GM18951 (cell line): ENCODE measurements around the gene WDCP.

Source experiments
- POLR2A ChIP-seq: IDR thresholded peaks from 4 replicates; pipeline ENCODE4 v1.6.1; 2011; ENCODE audit warnings: mild to moderate bottlenecking; ENCODE audit not compliant: insufficient read length, insufficient read depth; ENCODE audit errors: extremely low read depth
- in situ Hi-C: fragments of 300-500 bp; cut with MboI; formaldehyde crosslinking; loops from one replicate; pipeline ENCODE4 v1.12.0; 2022; ENCODE audit warnings: low sequenced_read_pairs, mixed read lengths, inconsistent platforms; ENCODE audit not compliant: unreplicated experiment

The WDCP gene

GRCh38 chr2:24077535-24077877 is 30.3 kb upstream of the WDCP start:
- TF ChIP-seq POLR2A: no peak
- in situ Hi-C loops: no loop called here

GRCh38 chr2:24076849-24077534 is 29.8 kb upstream of the WDCP start:
- in situ Hi-C loops: no loop called here

GRCh38 chr2:24075915-24076848 is 29.0 kb upstream of the WDCP start, which contains the start of gene SF3B6:
SF3B6 (minus strand) TSS chr2:24076326; CDS start chr2:24076229, 97 bp downstream.
- peak; percentile 91 for TF ChIP-seq POLR2A
- in situ Hi-C loops: no loop called here

More at GRCh38 chr2:24076849-24077534, 29.8 kb upstream of the WDCP start:
- no peak for TF ChIP-seq POLR2A

GRCh38 chr2:24075259-24075658 is 28.1 kb upstream of the WDCP start:
- in situ Hi-C loops: no loop called here
- TF ChIP-seq POLR2A: no peak

GRCh38 chr2:24073816-24074215 is 26.6 kb upstream of the WDCP start:
- TF ChIP-seq POLR2A: no peak
- in situ Hi-C loops: no loop called here

- no peak for TF ChIP-seq POLR2A
- in situ Hi-C loops: no loop called here
Observed at GRCh38 chr2:24072259-24072658, 25.1 kb upstream of the WDCP start.

- in situ Hi-C loops: no loop called here
- no peak for TF ChIP-seq POLR2A
Observed at GRCh38 chr2:24065341-24065740, 18.1 kb upstream of the WDCP start.

- in situ Hi-C loops: no loop called here
- TF ChIP-seq POLR2A: no peak
Observed at GRCh38 chr2:24058564-24059271, 11.5 kb upstream of the WDCP start.

GRCh38 chr2:24055750-24056149 is 8.6 kb upstream of the WDCP start:
- in situ Hi-C loops: no loop called here
- no peak for TF ChIP-seq POLR2A

GRCh38 chr2:24054366-24055010 is 7.3 kb upstream of the WDCP start:
- in situ Hi-C loops: no loop called here
- TF ChIP-seq POLR2A: no peak

GRCh38 chr2:24052951-24053350 is 5.8 kb upstream of the WDCP start:
- TF ChIP-seq POLR2A: no peak
- in situ Hi-C loops: no loop called here

- TF ChIP-seq POLR2A: no peak
- in situ Hi-C loops: no loop called here
Observed at GRCh38 chr2:24051833-24052232, 4.6 kb upstream of the WDCP start.
